ENCODE results near the gene SEPSECS.
"Not testable (repeated sequence)": the region's sequence is repeated elsewhere in the genome, so short reads cannot be mapped to it uniquely, and the experiment has no call there.

The SEPSECS gene

DNA sequence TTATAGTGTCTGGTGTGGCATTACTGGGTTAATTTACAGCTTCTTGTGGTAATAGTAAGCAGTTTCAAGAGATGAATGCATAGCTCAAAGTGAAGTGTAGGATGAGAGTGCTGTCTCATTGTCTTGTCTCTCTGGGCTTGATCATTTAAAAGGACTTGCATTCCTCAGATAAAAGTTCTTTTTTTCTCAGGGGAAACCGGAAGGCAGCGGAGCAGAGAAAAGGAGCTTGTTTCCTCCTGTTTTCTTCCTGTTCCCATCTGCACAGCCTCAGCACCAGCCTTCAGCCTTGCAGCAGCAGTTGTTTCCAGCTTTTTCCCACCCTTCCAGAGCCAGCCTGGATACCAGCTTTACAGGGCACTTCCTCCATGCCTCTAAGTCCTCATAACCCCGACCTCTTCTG lies 68.1 kb downstream of the SEPSECS start:
- CTCF ChIA-PET = no interaction called here
- no peak for TF ChIP-seq CTCF (conservative IDR thresholded peaks at IDR 0.05; ENCODE audit: low read depth)
- no peak overlapping the region for H3K27ac ChIP-seq
- POLR2A ChIA-PET (ENCODE audit: low non-redundant PET) = no interaction called here
- no peak for DNase-seq (ENCODE audit: low spot score)

DNA sequence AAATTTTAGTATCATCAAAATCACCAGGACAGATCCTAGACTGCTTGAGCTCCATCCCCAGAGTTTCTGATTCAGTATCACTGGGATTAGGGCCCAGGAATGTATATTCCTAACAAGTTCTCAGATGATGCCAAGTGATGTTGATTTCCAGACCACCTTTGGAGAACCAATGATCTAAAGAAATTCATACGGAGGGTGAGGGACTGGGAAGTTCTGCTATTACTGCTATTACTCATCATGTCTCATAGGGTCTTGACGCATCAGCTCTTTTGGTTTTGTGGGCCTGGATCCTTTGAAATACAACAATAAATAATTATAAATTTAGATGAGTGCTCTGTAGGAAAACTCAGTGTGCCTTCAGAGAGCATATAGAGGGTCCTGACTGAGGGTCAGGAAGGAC lies 69.7 kb downstream of the SEPSECS start:
- no peak for TF ChIP-seq CTCF (conservative IDR thresholded peaks at IDR 0.05; ENCODE audit: low read depth)
- CTCF ChIA-PET = no interaction called here
- H3K27ac ChIP-seq = no peak overlapping the region
- DNase-seq (ENCODE audit: low spot score) = no peak
- POLR2A ChIA-PET (ENCODE audit: low non-redundant PET) = interaction anchor here (0.6 kb wide), 1 partner anchor 70 kb away, joined by 3 read pairs; the partner anchor contains the start of gene SEPSECS

- ChIA-PET POLR2A (ENCODE audit: low non-redundant PET) (no interaction called here), CTCF (no interaction called here)
- no peak for DNase-seq (ENCODE audit: low spot score)
- no peak overlapping the region for H3K27ac ChIP-seq
- TF ChIP-seq CTCF (conservative IDR thresholded peaks at IDR 0.05; ENCODE audit: low read depth) = no peak
Measured at GRCh38 chr4:25089051-25089763, 71.0 kb downstream of the SEPSECS start.

DNA sequence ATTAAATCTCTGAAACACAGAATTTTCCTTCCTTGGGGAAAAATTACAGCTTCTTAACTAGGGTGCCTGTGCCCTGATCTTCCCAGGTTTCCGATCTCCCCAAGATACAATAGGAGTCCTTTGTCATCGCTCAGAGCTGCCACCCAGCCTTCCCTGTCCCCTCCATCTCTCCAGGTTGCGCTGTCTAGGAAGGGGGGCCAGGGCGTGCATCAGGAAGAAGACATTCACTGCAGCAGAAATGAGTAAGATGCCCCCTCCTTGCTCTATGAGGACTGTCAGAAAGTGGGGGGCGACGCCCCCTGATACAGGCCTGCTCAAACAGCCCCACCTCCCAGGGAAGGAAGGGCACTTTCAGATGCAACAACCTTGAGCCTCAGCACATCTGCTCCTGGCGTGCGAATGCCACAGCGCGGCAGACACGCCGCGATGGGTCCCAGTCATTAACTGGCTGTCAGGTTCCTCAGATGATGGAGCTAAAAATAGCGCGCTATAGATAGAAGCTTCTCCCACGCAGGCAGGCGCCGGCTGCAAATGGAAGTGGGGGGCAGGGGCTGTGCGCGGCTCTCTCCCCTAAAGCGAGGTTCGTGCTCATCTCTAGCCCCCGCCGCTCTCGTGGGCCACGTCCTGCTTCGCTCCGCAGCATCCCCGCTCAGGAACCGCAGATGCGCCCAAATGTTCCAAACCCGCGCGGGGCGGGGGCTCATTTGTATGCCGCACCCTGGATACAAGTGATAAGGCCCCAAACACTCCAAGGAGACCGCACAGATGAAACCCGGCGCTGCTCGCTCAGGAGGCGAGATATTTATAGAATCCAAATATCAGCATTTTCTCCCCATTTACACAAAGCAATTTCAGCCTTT lies 71.9 kb downstream of the SEPSECS start:
- no peak overlapping the region for H3K27ac ChIP-seq
- TF ChIP-seq CTCF (conservative IDR thresholded peaks at IDR 0.05; ENCODE audit: low read depth) = no peak
- ChIA-PET CTCF (no interaction called here), POLR2A (ENCODE audit: low non-redundant PET) (no interaction called here)
- no peak for DNase-seq (ENCODE audit: low spot score)

GRCh38 chr4:25085671-25086070 lies 74.6 kb downstream of the SEPSECS start:
- H3K27ac ChIP-seq = no peak overlapping the region
- POLR2A ChIA-PET (ENCODE audit: low non-redundant PET) = no interaction called here

GRCh38 chr4:25083441-25083840 lies 76.8 kb downstream of the SEPSECS start:
- CTCF ChIA-PET; DNase-seq (ENCODE audit: low spot score); POLR2A ChIA-PET (ENCODE audit: low non-redundant PET); H3K27ac ChIP-seq: not testable (repeated sequence)

More at GRCh38 chr4:25085671-25086070, 74.6 kb downstream of the SEPSECS start:
- CTCF ChIA-PET = interaction anchor here (0.6 kb wide), 1 partner anchor 120 kb away, joined by 3 read pairs; no protein-coding TSS in a partner anchor
- no peak for TF ChIP-seq CTCF (conservative IDR thresholded peaks at IDR 0.05; ENCODE audit: low read depth)
- no peak for DNase-seq (ENCODE audit: low spot score)

Data from RWPE1 (cell line).